ENCODE measurements around the gene MYH11.

Gene MYH11

DNA sequence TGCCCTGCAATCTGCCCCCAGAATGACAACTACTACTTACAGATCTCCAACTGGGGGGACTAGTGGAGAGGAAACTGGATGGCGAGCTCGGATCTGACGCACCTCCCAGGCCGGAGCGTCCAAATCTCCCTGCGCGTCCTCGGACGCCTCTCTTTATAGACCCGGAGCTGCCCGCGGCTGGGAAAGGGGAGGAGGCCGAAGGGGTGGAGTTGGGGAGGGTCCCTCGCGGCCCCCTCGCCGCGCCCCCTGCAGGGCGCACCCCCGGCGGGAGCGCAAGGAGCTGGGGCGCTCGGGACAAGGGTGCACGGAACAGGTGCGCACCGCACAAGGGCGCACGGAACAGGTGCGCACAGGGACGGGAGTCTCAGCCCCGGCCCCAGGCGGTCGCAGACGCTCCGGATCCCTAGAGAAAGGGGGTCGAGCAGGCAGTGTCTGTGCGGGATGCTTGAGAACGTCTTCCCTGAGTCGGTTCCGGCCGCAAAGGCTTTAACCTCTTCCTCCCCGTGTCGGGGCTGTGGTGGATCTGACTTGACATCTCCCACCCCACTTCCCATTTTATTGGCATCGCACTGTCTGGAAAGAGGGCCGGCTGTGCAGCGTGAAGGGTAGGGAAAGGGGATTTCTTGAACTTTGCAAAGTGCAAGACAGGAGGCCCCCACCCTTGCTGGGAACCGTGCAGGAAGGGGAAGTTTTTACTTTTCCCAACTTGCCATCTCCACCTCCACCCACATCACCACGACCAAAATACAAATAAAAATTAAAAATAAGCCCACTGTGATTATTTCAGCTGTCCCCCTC, at the start of gene MYH11:
TSS of gene MYH11 (minus strand) at position 128 of the 798 bp plus-strand sequence. CDS start 18,776 bp downstream, outside the sequence.
- no peak for DNase-seq

DNA sequence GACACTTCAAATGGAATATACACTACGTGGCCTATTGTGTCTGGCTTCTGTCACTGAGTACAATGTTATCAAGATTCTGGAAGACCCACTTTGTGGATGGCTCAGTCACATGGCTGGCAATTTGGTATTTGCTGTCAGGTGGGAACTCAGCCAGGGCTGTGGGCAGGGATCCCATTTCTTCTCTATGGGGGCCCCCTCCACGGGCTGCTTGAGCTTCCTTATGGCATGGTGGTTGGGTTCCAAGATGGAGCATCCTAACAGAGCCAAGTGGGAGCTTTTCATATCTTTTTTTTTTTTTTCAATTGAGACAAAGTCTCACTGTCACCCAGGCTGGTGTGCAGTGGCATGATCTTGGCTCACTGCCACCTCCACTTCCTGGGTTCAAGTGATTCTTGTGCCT, 49.6 kb upstream of the MYH11 start:
- no peak for DNase-seq

DNA sequence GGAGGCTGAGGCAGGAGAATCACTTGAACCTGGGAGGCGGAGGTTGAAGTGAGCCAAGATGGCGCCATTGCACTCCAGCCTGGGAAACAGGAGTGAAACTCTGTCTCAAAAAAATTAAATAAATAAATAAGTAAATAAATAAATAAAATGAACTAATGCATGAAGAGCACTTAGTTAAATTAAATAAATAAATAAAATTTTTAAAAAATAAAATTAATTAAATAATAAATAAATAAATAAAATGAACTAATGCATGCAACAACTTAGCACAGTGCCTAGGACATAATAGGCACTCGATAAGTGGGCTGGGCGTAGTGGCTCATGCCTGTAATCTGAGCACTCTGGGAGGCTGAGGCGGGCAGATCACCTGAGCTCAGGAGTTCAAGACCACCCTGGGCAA, 47.1 kb upstream of the MYH11 start:
- no peak for DNase-seq

DNA sequence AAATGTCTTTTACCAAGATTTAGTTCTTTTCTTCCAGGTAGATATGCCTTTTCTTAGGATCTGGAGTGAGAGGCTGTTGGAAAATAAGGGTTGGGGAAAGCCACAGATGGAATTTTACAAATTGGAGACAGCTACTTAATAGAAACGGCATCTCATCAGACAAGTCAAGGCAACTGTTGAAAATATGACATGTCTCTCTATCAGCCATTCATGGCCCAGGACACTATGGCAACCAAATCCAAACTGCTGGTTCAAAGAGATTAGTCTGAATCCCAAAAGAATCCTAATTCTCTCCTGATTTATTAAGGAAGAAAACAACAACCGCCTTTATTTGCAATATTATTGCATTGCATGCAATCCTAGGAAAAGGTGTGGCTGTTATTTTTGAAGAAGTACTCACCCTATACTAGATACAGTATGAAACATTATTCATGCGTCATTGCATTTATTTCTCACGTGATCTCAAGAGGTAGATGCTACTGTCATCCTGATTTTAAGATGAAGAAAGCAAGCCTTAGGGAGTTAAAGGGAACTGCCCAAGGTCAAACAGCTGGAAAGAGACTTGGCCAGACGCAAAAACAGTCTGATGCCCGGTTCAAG, 44.2 kb upstream of the MYH11 start:
- DNase-seq: no peak

DNA sequence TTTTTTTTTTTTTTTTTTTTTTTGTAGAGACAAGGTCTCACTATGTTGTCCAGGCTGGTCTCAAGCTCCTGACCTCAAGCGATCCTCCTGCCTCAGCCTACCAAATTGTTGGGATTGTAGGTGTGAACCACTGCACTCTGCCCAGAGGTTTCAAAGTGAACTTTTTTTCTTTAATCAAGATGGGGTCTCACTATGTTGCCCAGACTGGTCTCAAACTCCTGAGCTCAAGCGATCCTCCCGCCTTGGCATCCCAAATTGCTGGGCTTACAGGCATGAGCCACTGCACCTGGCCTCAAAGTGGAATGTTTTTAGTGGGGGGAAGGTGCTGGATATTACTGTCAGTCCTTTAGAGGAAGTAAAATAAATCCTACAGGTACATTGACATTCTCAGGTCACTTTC, 43.5 kb upstream of the MYH11 start:
- DNase-seq: no peak

DNA sequence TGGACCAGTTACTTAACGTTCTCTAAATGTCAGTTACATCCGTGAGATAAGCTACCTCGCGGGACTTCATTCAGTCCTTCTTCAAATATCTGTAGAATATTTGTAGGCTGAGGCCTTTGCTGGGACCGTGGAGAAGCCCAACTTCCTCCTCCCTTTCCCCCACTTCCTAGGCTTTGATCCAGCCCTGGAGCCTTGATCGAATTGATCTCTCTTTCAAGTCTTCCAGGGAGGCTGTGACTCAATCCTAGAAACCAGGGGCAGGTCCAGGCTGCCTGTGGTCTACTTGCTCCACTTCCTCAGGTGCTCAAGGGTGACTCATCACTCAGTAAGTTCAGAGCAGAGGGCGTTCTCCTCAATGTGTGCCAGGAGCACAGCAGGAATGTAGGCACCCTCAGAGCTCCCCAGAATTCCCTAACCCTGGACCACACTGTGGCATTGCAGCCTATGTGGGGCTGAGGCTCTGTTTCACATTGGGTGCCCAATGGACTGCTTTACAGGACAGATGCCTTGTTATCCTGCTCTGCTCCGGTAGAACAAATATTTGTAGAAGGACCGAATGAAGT, 42.8 kb upstream of the MYH11 start:
- no peak for DNase-seq

DNA sequence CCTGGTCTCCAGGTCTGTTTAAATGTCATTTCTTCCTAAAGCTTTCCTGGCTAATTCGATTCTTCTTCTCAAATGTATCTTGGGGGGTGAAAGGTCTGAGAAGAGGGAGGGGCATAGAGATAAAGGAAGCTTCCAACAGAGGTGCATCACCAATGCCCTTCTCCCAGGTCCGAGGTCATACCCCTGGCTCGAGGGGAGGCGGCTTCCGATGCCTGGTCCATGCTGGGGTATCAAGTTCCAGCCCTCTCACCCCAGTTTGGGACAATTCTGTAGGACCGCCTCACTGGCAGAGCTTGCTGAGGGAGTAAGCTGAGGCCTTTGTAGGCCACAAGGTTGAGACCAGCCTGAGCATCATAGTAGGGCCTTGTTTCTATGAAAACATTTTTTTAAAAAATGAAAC, 41.8 kb upstream of the MYH11 start:
- DNase-seq: no peak

DNA sequence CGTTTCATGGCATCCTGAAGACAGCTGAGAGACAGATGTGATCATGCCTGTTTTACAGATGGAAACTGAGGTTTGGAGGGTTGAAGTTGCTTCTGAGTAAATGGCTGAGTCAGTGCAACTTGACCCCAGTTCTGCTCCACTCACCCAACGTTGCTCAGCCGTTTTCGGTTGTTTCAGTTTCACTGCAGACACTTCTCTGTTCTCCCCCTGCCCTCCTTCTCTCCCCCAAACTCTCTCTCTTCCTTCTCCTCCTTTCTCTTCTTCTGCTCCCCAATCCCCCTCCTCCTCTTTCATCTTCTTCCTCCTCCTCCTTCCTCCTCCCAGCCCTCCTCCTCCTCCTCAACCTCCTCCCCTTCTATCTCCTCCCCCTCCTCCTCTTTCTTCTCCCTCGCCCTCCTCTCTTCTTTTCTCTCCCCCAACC, 41.0 kb upstream of the MYH11 start:
- DNase-seq: no peak

DNA sequence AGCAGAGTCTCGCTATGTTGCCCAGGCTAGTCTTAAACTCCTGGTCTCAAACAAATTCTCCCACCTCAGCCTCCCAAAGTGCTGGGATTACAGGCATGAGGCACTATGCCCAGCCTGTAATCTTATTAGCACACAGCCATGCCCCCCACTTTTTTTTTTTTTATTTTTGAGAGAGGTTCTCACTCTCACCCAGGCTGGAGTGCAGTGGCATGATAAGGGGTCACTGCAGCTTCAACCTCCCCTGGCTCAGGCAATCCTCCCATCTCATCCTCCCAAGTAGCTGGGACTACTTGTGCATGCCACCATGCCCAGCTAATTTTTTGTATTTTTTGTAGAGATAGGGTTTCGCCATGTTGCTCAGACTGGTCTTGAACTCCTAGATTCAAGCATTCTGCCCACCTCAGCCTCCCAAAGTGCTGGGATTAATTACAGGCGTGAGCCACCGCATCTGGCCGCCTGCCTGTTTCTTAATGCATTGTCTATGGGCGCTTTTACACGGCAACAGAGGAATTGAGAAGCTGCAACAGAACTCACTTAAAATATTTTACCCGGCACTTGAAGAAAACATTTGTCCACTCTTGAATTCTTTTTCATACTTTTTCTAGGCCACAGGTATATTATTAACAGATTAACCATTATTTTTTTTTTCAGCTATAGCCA, 40.4 kb upstream of the MYH11 start:
- peak; percentile 3 for DNase-seq

DNA sequence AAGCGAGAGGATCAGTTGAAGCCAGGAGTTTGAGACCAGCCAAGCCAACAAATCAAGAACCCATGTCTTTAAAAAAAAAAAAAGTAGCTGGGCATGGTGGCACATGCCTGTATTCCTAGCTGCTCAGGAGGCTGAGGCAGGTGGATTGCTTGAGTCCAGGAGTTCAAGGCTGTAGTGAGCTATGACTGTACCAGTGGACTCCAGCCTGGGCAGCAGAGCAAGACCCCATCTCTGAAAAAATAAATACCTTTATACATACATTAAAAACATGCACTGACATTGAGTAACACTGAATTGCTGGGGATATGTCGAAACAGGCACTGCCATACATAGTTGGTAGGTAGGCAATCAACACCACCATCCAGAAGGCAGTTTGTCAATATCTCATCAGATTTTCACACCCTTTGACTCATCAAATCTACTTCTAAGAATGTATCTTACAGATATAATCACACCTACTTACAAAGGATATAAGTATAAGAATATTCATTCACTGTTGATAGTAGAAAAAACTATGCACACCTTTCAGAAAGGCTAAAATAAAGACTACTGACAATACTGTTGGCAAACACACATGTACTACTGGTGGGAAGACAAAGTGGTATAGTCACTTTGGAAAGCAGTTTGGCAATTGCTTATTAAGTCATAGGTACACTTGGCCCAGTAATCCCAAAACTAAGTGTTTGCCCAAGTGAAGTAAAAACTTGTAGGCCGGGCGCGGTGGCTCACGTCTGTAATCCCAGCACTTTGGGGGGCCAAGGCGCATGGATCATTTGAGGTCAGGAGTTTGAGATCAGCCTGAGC, 37.9 kb upstream of the MYH11 start:
- no peak for DNase-seq

DNA sequence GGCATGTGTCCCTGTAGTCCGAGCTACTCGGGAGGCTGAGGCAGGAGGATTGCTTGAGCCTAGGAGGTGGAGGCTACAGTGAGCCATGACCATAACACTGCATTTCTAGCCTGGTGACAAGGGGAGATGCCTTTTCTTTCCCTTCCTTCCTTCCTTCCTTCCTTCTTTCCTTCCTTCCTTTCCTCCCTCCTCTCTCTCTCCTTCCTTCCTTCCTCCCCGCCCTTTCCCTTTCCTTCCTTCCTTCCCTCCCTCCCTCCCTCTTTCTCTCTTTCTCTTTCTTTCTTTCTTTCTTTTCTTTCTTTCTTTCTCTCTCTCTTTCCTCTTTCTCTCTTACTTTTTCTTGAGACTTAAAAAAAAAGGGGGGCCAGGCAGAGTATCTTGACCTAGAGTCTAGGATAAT, 34.7 kb upstream of the MYH11 start:
- DNase-seq: no peak

DNA sequence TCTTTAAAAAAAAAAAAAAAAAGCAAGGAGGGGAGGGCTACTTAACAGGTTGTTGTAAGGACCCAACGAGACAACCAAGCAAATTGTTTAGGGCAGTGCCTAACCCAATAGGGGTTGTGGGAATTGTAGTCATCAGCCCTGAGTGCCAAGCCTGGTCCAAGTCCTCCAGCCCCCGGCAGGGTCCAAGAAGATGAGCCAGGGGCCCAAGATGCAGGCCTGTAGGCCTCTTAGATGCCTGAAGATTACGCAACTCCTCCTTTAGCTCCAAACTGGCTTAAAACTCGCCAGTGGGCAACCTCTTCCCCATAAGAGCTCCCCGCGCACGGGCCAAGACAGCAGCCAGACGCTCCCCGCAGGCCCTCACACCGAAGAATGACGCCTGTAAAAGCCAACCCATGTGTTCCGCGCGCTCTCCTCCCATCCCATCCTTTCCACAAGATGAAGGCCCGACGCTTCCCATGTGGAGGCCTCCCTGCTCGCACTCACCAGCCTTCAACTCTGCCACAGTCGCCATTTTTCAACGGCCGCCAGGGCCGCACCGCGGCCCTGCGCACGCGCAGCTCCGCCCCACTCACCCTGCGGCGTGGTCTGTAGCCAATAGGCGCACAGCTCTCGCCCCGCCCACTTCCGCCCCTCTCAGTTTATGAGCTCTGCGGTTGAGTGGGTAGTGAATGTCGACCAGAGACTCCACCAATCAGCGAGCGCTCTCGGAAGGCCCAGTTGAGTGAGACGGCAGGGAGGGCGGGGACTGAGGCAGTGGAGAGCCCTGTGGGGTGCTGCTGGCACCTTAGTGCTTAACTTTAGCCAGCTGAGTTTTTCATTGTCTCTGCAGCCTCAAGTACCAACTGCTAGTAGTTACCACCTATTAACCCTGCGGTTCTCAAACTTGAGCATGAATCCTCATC, 31.5 kb upstream of the MYH11 start, which contains the start of gene CEP20:
TSS of gene CEP20 (minus strand) at position 532 of the 905 bp plus-strand sequence. CDS start at position 514, 18 bp downstream.
- DNase-seq: peak; percentile 99

DNA sequence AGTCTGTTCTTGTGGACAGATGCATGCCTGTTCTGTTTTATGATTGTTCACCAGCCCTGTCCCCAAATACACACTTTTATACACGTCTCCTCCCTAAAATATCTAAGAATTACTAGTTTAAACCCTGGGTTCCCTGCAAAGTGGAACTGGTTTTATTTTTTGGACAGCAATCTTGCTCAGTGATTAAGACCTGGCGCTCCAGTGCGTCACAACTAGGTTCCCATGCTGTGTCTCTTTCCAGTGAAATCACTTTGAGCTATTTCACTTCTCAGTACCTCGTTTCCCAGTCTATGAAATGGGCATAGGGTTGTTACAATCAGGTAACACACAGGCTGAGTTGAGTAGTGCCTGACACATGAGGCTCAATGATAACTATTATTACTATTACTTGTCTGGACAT, 30.5 kb upstream of the MYH11 start:
- DNase-seq: no peak

DNA sequence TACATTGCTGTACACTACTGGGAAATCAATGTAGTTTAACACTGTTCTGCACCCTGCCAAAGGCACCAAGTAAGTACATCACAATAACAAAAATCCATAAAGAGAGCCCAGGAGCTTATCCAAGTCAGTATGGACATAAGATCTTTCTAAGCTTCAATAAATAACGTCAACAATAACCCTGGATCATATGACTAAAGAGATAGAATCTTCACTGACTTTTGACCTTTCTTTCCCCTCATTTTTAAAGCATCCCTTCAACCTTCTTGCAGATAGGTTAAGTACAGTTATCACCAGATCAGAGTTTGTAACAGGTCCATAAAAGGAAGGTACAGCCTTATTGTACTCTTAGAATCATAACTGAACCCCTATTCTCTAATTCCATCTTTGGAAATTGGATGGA, 29.2 kb upstream of the MYH11 start:
- DNase-seq: no peak

DNA sequence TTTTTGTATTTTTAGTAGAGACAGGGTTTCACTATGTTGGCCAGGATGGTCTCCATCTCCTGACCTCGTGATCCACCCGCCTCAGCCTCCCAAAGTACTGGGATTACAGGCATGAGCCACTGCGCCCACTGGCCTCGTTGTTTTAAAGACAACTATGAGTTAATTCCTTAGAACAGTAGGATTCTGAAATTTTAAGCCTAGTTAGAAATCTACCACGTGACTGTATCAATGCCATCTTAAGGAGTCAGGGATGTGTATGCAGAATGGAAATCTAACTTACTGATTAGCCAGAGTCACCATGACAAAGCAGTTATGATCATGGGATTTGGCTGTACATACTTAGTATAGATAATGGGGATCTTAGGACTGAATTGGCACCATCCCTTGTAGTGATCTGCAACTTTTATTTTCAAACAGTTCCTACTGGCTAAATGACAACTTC, 28.8 kb upstream of the MYH11 start:
- no peak for DNase-seq

DNA sequence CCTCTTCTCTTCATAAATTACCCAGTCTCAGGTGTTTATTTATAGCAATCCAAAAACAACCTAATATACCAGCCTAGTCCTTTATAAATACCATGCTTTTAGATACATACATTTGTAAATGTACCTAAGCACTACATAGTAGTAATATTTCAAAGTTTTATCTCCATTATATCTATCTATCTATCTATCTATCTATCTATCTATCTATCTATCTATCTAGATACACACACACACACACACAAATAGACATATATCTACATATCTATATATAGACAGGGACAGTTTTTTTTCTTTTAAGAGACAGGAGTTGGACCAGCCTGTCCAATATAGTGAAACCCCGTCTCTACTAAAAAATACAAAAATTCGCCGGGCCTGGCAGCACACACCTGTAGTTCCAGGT, 25.7 kb upstream of the MYH11 start:
- no peak for DNase-seq

DNA sequence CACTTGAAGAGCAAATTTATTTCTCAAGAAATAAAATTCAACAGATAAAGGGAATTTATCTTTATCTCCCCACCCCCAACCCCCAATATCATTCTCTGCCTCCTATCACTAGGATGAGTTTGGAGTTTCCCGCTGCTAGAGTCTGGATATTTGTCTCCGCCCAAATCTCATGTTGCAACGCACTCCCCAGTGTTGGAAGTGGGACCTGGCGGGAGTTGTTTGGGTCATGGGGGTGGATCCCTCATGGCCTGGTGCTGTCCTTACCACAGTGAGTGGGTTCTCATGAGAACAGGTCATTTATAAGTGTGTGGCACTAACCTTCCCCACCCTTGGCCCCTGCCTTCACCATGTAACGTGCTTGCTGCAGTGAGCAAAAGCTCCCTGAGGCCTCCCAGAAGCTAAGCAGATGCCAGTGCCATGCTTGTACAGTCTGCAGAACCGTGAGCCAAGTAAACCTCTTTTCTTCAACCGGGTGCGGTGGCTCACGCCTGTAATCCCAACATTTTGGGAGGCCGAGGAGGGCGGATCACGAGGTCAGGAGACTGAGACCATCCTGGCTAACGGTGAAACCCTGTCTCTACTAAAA, 25.1 kb upstream of the MYH11 start:
- DNase-seq: no peak

DNA sequence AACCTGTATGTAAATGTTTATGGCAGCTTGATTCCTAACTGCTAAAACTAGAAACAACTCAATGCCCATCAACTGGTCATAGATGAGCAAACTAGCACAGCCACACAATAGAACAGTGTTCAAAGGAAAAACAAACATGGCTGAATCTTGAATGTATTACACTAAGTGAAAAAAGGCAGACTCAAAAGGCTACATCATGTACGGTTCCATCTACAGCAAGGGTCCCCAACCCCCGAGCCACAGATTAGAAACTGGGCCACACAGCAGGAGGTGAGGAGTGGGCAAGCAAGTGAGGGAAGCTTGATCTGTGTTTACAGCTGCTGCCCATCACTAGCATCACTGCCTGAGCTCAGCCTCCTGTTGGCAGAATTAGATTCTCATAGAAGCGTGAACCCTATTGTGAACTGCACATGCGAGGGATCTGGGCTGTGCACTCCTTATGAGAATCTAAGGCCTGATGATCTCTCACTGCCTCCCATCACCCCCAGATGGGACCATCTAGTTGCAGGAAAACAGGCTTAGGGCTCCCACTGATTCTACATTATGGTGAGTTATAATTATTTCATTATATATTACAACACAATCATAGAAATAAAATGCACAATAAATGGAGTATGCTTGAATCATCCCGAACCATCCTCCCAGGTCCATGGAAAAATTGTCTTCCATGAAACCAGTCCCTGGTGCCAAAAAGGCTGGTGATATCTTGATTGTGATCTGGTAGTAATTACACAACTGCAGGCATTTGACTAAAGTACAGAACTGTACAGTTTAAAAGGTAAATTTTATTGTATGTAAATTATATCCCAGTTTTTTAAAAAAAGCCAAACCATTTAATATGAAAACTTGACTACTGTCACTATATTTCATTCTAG, 23.8 kb upstream of the MYH11 start:
- no peak for DNase-seq

DNA sequence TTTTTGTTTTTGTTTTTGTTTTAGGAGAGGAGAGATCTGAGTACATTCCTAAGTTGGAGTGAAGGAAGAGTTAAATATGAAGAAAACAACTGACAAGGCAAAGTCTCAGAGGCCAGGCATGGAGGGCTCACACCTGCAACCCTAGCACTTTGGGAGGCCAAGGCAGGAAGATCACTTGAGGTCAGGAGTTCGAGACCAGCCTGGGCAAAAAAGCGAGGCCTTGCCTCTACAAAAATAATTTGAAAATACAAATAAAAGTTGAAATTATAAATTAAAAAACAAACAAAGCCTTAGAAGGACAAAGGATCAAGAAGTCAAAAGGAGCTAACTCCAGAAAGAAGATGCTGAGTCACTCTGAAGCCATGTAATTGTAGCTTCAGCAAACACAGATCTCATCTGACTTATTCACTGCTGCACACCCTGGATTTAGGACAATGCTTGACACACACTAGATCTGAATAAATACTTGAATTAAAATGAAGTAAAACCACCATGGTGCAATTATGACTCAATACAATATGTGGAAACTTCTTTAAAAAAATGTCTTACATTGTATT, 22.5 kb upstream of the MYH11 start:
- no peak for DNase-seq

DNA sequence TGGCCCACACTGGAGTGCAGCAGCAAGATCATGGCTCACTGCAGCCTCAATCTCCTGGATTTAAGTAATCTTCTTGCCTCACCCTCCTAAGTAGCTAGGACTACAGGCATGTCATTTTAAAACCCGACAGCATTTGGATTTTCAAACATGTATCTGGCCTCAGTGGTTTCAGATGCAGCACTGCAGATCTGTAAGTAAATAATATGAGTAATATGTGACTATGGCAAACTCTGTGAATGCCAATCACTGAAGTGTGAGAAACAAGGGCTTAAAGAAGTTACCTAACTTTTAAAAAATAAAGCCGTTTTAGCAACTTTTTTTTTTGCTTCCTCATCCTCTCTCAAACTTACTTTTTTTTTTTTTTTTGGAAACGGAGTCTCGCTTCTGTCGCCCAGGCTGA, 19.7 kb upstream of the MYH11 start:
- no peak for DNase-seq

Measured in NCI-H2227 treated with DMSO at 0.1 percent for 48 hours (cell line).